ENCODE measurements around the gene CEACAM8.
"Not testable (repeated sequence)": the region's sequence is repeated elsewhere in the genome, so short reads cannot be mapped to it uniquely, and the experiment has no call there.

CEACAM8 gene

DNA sequence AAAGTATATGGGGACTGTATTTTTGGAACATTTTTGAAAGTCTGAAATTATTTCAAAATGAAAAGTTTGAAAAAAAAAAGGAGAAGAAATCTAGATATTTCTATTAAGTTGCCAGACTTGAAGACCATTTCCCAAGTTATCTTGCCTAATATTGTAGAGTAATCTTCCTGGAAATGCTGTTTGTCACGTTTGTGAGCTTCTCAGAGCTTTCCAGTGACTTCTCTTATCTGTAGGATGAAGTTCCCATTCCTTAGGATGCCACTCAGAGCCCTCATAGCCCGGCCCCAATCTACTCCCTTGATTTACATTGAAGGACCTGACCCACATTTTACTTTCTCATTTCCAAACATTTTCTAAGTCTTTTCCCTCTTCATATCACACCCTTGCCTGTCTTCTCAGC, 23.6 kb downstream of the CEACAM8 start:
- DNase-seq: no peak

DNA sequence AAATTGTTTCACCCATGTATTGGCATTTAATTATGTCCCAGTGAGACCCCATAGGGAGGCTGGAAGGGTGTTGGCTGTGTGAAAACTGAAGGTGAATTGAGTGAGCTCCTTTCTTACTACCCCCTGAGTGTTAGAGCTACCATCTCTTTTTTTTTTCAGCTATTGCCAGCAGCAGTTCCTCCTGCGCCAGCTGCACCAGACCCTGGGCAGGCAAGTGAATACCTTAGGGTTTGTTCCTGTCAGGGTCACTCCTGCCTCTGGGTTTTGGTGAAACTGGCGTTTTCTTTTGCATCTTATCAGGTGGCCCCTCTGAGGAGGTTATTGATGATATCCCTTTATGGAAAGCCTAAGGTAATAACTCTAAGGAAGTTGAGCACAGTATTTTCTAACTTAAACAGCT, 25.5 kb downstream of the CEACAM8 start:
- no peak for DNase-seq

DNA sequence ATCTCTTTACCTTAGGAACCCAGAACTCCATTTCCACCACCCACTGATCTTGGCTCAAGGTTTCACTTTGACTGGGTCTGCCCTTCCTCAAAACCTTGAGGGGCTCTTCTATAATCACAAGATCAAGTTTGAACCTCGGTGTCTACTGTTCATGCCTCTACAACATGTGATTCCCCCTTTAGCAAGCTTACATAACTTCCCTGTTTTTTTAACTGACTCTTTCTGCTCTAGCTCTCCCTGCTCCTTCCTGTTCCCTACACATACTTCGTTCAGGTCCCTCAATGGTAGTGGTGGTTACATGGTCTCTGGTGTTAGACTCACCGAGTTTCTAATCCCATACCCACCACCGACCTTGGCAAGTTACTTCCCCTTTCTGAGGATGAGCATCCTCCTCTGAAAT, 26.7 kb downstream of the CEACAM8 start:
- DNase-seq: no peak

DNA sequence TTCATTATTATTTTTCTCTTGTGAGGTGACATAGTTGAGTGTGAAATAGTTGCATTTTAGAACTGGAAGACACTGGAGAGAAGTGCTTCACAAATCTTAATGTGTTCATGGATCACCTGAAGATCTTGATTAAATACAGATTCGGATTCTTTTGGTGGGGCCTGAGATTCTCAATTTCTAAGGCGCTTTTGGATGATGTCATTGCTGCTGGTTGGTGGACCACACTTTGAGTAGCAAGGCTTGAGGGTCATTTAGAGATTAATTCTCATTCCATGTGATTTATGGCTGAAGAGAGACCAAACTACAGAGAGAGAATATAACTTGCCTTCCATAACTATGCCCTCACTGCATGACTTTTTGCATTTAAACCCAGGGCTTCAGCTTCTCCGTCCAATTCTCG, 27.2 kb downstream of the CEACAM8 start:
- DNase-seq: no peak

DNA sequence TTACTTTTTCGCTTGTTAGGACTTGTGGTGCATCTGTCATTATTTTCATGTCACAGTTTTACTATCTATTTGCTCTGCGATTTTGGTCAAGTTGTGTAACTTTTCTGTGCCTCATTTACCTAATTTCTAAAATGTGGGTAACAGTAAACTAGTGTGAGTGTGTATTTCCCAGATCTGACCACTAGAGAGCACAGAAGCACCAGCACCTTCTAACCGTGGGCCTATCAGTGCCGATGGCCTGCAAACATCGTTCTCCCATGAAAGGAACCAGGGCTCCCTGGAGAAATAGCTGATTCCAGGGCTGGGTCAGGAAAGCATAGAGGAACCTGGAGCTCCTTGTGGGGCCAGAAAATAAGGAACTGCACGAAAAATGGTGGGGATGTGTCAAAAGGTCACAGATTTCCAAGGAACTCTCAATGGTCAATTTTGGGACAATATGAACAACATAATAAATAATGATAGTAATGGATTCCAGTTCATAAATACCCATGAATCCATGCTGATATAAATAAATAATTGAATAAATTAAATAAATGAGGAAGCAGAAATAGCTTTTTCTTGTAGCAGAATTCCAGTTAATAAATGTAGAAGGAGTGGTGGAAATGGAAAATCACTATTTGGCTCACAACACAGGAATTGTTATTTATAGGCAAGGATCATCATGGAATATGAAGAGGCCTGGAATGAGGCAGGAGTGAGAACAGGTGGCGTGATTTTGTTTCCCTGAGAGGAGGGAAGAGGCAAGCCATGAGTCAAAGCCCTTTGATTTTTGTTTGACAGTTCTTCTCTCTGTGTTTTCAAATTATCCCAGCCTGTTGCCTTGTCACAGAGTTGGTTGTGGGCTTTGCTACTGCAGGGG, 31.1 kb downstream of the CEACAM8 start:
- DNase-seq: no peak

DNA sequence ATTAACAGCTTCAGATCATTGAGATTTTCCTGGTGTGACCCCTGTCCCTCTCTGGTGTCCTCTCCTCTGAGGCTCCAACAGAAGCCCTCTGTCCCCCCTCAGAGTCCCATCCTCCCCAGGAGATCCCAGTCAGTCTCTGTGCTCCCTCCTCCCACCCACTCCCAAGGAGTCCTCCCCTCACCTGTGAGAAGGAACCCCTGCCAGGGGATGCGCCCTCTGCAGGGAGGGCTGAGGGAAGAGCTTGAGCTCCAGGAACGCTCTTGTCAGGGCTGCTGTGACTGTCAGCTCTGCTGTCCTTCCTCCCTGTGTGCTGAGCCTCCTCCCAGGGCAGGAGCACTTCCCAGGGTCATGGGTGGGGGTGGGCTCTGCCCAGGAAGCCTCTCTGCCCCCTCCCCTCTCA, 33.2 kb downstream of the CEACAM8 start:
- DNase-seq: no peak

DNA sequence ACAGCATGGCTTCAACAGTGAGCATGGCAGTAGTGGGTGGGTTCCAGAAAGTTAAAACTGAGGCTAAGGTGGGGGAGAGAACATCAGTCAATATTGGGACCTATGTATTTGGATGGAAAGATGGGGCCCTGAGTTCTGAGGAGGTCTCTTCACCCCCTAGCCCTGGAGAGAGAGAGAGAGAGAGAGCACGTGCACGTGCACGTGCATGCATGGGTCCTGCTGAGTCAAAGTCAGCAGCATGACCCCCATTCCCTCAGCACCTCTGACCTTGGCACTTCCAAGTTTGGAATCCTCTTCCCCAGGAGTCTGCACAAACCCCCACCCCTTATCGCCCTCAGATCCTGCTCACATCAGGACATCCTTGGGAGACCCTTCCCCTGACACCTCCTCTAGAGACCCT, 34.0 kb downstream of the CEACAM8 start:
- DNase-seq: no peak

DNA sequence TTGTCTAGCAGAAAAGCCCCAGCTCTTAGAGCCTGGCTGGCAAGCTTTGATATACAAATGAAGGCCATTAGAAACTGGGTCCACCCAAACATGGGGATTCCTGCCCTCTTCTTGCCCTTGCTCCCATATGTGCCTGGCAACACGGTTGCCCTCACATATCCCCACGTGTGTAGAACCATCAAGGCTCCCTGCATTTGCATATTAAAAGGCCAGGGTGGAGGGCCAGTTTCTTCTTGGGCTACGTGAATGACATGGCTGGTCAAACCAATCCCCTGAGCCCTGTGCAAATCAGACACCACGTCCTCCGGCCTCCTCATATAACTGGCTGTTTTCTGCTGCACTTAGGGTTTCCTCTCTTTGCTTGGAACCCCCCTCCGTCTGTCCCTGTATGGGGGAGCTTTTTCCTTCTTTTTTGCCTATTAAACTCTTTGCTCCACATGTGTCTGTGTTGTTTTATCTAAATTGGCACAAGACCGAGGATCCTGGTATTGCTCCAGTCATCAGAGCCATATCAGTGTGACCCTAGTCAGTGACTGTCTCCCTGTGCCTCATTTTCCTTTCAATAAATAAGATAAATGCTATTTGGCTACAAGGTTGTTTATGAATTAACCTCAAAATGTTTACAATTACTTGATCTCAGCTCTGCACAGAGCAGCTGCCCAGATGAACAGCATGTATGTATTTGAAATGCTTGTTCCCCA, 36.1 kb downstream of the CEACAM8 start:
- DNase-seq: no peak

DNA sequence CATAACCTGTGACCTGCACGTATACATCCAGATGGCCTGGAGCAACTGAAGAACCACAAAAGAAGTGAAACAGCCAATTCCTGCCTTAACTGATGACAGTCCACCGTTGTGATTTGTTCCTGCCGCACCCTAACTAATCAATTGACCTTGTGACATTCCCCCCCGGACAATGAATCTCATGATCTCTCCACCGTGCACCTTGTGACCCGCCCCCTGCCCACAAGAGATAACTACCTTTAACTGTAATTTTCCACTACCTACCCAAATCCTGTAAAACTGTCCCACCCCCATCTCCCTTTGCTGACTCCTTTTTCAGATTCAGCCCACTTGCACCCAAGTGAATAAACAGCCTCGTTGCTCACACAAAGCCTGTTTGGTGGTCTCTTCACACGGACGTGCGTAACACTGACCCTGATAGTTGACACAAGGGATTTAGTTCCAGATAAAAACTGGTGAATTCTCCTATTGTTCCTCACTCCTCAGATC, 37.3 kb downstream of the CEACAM8 start:
- not testable (repeated sequence) for DNase-seq

DNA sequence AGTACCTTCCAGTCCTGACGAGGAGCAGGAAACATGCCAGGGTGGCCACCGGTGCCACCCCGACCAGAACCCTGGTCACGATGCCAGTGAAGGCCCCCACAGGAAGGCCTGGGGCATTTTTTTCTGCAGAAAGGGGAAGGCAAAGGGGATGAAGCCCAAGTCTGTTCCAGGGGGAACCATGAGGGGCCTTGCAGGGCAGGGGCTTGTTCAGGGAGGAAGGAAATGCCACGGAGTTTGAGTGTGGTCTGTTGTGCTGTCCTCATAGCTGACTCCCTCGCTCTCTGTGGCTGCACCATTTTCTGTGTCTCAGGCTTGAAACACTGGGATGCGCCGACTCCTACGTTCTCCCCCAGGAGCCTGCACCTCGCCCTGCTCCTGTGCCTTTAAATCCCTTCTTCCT, 38.9 kb downstream of the CEACAM8 start:
- no peak for DNase-seq

DNA sequence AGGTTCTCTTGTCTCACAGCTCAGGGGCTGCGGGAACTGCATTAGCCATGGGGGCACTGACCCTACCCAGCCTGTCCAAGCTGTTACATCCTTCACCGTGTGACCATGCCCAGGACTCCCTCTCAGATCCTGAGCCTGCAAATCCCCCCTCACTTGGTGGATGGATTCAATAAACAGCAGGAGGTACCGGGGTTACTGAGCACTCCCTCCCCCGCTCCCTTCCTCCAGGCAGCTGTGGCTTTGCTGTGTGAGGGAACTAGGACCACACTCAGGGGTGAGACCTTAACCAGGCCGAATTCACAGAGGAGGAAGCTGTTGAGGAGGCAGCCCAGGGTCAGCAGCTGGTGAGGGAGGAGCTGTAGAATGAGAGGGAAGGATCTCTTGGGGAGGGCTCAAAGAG, 39.4 kb downstream of the CEACAM8 start:
- no peak for DNase-seq

DNA sequence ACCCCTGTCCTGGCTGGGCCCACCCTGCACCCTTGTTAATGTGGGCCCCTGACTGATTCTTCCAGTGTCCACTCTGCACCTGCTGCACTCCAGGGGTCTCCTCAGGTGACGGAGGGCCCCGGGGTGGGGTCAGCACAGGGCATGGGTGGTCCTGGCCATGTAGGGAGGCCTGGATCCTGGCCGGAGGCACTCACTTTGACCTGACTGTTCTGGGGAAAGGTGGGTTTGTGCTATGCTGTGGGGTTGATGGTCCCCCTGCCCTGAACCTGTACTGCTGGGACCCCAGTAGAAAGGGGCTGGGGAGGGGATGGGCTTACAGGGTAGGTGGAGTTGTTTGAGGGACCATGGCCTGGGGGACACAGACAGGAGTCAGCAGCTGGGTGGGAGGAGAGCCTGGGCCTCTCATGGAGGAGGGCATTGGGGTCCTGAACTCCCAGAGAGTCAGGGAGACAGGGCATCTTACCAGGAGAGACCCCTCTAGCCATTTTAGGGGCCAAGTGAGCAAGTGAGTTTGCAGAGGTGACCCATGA, 40.6 kb downstream of the CEACAM8 start:
- DNase-seq: no peak

DNA sequence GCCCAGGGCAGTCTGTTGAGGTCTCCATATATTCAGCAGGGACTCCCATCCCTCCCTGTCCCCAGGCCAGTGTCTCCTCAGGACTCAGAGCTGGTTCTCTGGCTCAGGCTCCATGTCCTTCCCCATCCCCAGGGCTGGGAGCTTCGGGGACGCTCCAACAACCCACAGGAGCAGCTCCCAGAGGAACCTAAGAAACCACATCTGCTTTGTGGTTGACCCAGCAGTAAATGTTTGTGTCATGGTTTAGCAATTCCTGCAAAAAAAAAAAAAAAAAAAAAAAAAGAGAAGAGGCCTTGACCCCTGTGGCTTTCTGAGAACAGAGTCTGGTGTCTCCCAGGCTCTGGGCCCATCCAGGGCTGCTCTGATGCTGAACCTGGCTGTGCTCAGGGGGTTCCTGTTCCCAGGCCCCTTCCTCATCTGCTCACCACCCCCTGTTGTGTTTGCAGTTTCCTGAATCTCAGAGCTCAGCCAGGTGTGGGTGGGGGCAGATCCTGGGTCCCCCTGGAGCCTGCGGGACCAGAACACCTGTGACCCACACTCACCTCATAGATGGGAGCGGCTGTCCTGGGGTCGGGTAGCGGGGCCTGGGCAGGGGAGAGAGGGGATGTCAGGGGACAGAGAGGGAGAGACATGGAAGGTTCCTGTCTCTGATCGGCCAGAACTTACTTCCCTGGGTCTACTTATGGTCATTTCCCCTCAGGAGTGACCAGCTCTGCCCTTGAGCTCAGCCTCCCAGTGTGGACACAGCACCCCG, 41.3 kb downstream of the CEACAM8 start:
- no peak for DNase-seq

DNA sequence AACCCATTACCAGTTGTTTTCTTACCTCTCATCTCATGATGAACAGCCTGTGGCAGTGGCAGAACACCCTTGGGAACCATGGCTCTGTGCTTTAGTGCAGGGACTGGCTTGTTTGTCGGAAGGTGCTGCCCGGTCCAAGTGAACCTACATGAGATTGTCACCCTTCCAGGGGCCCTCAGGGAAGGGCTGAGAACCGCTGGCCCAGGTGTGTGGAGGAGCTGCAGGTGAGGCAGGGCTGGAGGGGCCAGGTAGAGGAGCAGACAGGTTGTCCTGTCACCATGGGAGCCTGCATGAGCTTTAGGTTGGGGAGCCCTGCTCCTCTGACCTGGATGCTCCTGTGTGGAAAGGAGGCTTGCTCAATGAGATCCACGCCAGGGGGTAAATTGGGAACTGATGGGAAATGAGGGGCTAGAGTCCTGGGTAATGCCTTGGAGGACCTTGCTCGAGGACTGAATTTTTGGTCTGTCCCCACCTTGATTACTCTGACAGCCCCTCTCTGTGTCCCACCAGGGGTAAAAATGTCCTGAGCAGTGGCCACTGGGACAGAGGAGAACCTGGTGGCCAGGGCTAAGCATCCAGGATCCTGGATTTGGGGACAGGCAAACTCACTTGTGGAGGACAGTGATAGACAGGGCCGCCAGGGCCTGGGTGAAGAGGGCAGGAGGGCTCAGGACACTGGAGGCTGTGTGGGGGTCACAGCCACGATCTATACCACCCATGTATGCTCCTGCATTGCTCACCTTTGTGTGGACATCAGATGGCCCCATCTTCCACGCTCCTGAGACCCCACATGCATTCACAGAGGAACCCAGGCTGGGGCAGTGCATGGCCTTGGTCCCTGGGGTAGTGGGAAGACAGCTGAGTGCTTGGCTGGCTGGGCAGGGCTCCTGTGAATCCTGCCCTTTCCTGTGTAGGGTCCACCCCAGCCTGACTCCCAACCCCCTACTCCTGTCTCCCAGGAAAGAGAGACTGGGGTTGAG, 42.3 kb downstream of the CEACAM8 start:
- DNase-seq: no peak

DNA sequence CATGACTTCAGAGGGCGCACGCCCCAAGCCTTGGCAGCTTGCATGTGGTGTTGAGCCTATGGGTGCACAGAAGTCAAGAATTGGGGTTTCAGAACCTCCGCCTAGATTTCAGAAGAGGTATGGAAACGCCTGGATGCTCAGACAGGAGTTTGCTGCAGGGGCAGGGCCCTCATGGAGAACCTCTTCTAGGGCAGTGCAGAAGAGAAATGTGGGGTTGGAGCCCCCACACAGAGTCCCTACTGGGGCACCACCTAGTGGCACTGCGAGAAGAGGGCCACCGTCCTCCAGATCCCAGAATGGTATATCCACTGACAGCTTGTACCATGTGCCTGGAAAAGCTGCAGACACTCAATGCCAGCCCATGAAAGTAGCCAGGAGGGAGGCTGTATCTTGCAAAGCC, 44.2 kb downstream of the CEACAM8 start:
- DNase-seq: not testable (repeated sequence)

DNA sequence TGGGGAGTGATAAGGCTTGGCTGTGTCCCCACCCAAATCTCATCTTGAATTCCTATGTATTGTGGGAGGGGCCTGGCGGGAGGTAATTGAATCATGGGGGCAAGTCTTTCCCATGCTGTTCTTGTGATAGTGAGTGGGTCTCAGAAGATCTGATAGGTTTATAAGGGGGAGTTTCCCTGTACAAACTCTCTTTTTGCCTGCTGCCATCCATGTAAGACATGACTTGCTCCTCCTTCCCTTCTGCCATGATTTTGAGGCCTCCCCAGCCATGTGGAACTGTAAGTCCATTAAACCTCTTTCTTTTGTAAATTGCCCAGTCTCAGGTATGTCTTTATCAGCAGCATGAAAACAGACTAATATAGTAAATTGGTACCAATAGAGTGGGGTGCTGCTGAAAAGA, 45.7 kb downstream of the CEACAM8 start:
- not testable (repeated sequence) for DNase-seq

DNA sequence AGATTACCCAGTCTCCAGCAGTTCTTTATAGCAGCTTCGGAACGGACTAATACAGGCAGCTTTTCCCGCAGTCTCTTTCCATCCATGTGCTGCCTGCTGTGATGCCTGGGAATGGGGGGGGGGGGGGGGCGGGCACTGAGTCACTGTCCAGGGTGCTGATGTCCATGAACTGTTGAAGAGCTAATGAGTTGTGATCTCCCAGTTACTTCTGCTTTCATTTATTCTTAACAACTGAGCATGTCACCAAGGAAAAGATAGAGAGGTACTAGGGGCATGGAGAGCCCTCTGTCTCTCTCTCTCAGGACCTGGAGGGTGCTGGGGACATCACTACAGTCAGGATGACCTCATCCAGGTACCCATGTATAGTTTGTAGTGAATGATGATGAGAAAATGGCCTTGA, 46.2 kb downstream of the CEACAM8 start:
- no peak for DNase-seq

DNA sequence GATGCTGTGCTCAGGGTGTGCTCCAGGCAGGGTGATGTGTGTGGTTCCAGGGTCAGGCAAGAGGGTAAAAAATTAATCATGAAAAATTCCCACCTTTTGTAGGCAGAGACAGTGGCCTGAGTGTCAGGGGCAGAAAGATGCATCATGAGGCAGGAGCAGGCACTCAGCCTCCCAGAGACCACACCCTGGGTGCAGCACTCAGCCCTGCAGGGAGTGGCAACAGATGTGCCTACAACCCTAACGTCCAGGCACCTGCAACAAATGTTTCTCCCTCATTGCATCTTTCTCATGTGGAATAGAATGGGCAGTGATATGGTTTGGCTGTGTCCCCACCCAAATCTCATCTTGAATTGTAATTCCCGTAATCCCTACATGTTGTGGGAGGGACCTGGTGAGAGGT, 46.8 kb downstream of the CEACAM8 start:
- DNase-seq: no peak

DNA sequence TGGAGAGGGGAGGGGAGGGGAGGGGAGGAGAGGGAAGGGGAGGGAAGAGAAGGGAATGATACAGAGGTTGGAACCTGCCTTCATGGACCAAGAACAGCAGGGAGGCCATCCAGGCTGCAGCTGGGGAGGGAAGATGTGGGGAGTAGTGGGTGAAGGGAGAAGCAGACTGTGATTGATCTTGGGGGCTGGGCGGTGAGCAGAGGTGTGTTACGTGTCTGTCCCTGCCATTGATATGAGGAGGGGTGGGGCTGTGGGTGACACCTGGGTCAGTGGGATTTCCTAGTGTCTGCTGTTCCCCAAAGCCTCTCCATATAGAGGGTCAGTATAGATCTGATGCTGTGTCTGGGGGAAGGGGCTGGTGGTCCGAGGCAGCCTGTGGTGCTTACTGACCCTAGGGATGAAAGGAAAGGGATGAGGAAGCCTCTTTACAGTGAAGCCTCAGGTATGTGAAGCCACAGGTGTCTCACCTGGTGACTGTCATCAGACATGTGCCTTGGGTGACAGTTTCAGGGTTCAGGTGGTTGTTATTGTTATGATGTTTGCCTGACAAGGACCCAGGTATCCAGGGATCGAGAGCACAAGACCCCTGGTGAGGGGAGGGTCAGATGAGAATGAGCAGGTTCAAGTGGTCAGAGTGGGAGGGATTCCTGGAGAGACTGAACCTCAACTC, 47.8 kb downstream of the CEACAM8 start:
- no peak for DNase-seq

DNA sequence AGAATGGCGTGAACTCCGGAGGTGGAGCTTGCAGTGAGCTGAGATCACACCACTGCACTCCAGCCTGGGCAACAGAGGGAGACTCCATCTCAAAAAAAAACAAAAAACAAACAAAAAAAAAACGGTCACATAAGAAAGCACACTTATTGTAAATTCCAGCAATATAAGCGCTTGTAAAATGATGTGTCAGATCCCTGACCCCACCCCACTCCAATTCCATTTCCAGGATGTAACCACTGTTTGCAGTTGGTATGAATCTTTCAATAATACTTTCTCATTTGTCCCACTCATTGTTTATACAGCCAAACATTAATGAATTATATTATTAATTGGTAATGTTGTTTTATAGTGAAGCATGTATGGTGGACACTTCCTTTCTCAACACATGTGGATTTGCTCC, 50.6 kb downstream of the CEACAM8 start:
- no peak for DNase-seq

DNA sequence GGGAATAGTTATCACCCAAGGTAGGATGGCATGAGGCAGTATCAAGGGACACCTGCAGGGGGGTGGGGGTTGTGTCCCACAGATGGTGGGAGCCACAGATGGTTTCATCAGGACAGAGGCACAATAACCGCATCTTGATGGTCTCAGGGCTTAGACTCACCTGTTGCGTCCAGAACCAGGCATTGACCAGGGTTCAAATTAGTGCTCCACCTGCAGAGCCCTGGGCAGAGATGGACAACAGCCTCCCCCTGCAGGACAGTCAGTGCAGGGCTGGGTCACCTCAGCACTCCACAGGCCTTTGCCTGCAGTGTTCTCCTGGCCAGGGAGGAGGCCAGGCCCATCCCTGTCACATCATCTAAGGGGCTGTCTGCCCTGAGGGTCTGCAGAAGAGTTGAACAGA, 51.9 kb downstream of the CEACAM8 start:
- no peak for DNase-seq
